Right lobe of liver (tissue), 4 donors: ENCODE data around the gene EMCN.

ENCODE experiments used
- CTCF ChIP-seq, 4 donors: fragments of 200-600 bp in 3 of 4; fragments of 450-650 bp in 1 of 4; IDR thresholded peaks; one replicate each; pipeline versions ENCODE4 v1.5.1 to v1.8.0; 2016 to 2022; ENCODE audit warnings: antibody characterized with exemption in 4 of 4, mild to moderate bottlenecking in 2 of 4
- POLR2A ChIP-seq: fragments of 450-650 bp; IDR thresholded peaks from one replicate; pipeline ENCODE4 v1.6.1; 2017; ENCODE audit warnings: antibody characterized with exemption, mild to moderate bottlenecking
- donor health status: DM: no; HTN: no; CAD: no.
- donor health status: DM: no; HTN: no; CAD: no.
- donor health status: DM: no; HTN: yes; CAD: no.

- TF ChIP-seq POLR2A (no peak), CTCF (IDR thresholded peaks at IDR 0.05) (no peak)
These were observed 51.3 kb downstream of the EMCN start for GRCh38 chr4:100466501-100466900.
